Left lobe of liver (tissue), 2 donors: ENCODE measurements around the gene VSNL1. TPM values are rescaled to one million over a fixed set of nuclear protein-coding genes. Genes with fewer than 3 reads are reported as not detected.

Experiments used
- ATAC-seq: fragments of 200-7000 bp; cut with Tn5 transposase; one replicate; pipeline ENCODE4 v1.9.1; 2020; ENCODE audit warnings: mild to moderate bottlenecking, moderate library complexity
- DNase-seq: peaks from one replicate; pipeline ENCODE4 v3.0.0-alpha.2; 2020; ENCODE audit warnings: low spot score
- total RNA-seq: library from RNA; stranded (reverse); gene quantifications from one replicate; pipeline ENCODE4 v1.2.1, GENCODE V29; 2021
- donor health status: DM: no; HTN: no; CAD: no; lungs with moderate emphysema.
- donor health status: DM: no; HTN: yes; CAD: no.

VSNL1 gene
- total RNA-seq, 1 donor from 2014 or later, result 11.9 TPM

- DNase-seq (no peak), ATAC-seq (no peak)
Observed at GRCh38 chr2:17682098-17682857, 141.8 kb downstream of the VSNL1 start.

DNA sequence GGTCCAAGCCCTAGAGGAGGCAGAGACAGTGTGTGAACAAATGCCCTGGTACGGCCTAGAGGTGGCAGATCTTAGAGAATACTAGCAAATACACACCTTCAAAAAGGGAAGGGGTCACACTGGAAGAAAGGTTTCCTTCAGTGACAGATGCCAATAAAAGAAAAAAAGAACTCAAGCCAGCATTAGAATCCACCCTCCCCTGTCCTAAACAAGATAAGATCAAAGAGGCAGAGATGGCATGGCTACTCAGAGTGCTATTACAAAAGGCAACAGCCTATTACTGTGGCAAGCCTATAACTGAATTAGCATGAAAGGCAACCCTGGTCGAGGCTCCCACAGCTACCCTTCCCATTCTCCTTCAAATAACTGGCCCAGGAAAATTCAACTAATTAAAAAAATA is 143.5 kb downstream of the VSNL1 start:
- no peak for ATAC-seq

DNA sequence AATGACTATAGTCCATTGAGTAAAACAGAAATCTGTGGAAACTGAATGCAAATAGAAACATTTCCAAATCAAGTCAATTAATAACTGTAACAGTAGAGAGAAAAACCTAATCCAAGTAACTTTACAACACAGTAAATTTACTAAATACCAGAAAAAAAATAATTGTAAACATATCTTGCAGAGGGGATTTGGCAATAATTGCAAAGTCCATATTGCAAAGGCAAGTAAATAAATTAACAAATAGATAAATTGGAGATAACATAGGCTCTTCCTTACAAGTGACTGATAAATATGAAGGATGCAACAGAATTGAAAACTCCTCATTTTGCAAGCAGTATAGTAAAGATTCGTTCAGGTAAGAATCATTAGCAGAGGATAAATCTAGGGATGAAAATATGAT is 148.1 kb downstream of the VSNL1 start:
- DNase-seq (no peak), ATAC-seq (peak; percentile 29)

More for the DNA sequence above, 143.5 kb downstream of the VSNL1 start:
- no peak for DNase-seq

DNA sequence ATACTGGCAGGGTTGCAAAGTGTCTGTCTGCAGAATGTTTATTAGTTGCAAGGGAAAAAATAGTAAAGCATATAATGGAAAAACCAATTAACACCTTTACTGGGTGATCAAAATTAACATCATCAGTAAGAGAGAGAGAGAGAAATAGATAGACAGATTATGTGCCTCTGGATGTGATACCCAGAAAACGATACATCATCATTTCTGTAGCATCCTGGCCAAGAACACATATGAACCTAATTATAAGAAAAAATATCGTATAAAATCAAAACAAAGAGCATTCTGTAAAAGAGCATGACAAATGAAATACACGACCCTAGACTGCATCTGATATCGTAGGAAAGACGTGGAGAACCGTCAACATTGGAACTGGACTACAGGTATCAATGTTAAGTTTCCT is 148.5 kb downstream of the VSNL1 start:
- DNase-seq (no peak), ATAC-seq (no peak)

DNA sequence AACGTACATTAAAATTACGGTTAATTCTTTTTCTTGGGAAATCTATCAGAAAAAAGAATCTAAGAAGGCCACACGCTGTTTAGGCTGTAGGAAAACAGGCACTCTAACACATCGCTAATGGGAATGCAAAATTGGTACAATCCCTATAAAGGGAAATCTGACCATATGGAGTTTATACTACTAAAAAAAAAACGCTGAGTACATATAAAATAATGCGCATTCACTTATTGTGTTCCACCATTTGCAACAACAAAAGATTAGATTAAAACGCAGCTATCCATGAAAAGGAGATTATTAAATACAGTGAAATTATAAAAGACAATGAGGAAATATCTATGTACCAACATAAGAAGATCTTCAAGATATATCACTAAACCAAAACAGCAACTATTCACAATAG is 150.3 kb downstream of the VSNL1 start:
- DNase-seq, result no peak

More for the DNA sequence above, 150.3 kb downstream of the VSNL1 start:
- no peak for ATAC-seq

Other genes starting within 250 kb of the VSNL1 start
- 0.30 TPM for gene RAD51AP2, start 22.3 kb upstream of the VSNL1 start, total RNA-seq
- gene SMC6, start 213.1 kb downstream of the VSNL1 start, total RNA-seq, result 8.5 TPM
- gene GEN1, start 213.4 kb downstream of the VSNL1 start, total RNA-seq, result 5.8 TPM